GM21367 (cell line): Measurements from ENCODE around the gene NOVA2.

Experiments
- ATAC-seq: cut with Tn5 transposase; IDR thresholded peaks from one replicate; pipeline ENCODE4 v1.9.1; 2021; ENCODE audit not compliant: unreplicated experiment

NOVA2 gene

DNA sequence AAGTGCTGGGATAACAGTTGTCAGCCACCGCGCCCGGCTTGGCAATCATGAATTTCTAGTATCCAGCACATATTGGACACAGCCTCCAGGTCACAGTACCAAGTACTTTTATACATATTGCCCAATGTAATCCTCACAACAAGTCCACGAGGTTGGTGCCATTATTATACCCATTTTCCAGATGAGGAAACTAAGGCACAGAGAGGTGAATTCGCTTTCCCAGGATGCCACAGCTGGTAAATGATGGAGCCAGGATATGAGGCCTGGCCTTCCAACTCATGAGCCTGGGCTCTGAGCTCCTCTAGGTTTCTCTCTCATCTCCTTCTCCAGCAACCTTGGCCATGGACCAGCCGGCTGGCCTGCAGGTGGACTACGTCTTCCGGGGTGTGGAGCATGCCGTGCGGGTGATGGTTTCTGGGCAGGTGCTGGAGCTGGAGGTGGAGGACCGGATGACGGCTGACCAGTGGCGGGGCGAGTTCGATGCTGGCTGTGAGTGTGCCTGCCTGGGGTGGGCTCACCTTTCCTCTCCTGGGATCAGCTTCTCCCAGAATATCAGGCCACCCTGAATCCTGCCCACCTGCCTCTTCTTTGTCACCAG is 29.1 kb upstream of the NOVA2 start:
- ATAC-seq = no peak

GRCh38 chr19:46000491-46001246 is 27.0 kb upstream of the NOVA2 start:
- no peak for ATAC-seq

- no peak for ATAC-seq
Observed at GRCh38 chr19:45999653-46000121, 26.0 kb upstream of the NOVA2 start.

DNA sequence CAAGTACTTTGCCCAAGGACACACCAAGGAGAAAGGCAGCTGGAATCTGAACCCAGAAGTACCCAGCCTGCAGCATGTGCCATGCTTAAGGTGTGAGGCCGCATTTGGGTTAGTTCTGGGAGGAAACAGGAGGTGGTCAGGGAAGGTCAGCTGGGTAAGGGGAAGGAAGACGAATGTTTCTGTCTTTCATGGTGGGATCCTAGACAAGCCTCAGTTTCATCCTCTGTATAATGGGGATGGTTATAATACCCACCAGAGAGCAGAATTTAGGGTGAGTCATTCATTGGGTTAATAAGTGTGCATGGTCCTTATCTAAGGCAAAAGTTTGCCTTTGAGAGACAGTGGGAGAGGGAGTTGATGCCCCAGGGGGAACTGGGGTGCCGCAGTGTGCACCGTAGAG is 25.2 kb upstream of the NOVA2 start:
- no peak for ATAC-seq

- no peak for ATAC-seq
Observed at GRCh38 chr19:45996933-45997332, 23.3 kb upstream of the NOVA2 start.

GRCh38 chr19:45995715-45996385 is 22.2 kb upstream of the NOVA2 start:
- ATAC-seq = no peak

GRCh38 chr19:45994998-45995714 is 21.5 kb upstream of the NOVA2 start, which contains the start of gene CCDC61:
CCDC61 (plus strand) TSS chr19:45995467; CDS start chr19:46003019, 7,552 bp downstream.
- peak; percentile 90 for ATAC-seq

- ATAC-seq = peak; percentile 2
Observed at GRCh38 chr19:45994456-45994997, 20.9 kb upstream of the NOVA2 start.

DNA sequence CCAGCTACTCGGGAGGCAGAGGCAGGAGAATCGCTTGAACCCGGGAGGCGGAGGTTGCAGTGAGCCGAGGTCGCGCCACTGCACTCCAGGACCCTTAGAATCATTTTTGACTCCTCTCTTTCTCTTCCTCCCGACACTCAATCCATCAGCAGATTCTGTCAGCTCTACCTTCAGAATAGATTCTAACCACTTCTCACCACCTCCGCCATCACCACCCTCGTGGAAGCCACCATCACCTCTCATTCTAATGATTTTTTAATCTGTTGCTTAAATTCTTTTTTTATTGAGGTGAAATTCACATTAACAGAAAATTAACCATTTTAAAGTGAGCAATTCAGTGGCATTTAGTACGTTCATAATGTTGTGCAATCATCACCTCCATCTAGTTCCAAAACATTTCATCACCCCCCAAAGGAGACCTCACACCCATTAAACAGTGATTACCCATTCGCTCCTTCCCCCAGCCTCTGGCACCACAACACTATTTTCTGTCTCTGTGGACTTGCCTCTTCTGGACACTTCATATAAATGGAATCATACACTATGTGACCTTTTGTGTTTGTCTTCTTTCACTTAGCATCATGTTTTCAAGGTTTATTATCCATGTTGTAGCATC is 16.6 kb upstream of the NOVA2 start:
- no peak for ATAC-seq

- no peak for ATAC-seq
Observed at GRCh38 chr19:45985321-45985720, 11.7 kb upstream of the NOVA2 start.

- no peak for ATAC-seq
Observed at GRCh38 chr19:45981350-45981749, 7.7 kb upstream of the NOVA2 start.

DNA sequence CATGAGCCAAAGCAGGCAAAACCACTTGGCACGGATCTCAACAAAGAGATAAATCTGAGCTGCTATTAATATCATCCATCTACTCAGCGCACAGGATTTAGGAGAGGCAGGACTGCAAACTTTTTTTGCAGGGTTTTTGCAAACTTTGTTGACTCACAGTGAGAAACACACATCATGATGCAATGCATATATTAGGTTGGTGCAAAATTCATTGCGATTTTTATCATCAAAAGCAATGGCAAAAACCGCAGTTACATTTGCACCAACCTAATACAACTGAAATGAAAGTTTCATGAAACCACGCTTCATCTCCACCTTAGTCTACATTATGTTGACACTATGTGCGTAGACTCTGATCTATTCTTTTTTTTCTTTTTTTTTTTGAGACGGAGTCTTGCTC is 4.5 kb upstream of the NOVA2 start:
- no peak for ATAC-seq

DNA sequence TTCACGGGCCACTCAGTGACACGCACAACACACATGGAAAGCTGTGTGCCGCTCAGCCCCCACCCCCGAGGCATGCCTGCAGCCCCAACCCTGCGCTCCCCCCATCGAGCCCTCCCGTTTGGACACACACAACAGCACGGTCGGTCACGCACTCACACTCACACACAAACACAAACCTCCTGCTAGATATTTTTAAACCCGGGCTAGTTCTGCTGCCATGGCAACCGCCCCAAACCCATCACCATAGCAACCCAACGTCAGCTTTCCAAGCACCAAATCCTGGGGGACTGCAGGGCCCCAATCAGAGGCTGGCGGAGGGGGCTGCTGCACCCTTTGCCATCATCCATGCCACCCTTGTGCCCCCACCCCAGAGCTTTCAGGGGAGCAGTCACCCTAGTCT is 2.5 kb upstream of the NOVA2 start:
- no peak for ATAC-seq

DNA sequence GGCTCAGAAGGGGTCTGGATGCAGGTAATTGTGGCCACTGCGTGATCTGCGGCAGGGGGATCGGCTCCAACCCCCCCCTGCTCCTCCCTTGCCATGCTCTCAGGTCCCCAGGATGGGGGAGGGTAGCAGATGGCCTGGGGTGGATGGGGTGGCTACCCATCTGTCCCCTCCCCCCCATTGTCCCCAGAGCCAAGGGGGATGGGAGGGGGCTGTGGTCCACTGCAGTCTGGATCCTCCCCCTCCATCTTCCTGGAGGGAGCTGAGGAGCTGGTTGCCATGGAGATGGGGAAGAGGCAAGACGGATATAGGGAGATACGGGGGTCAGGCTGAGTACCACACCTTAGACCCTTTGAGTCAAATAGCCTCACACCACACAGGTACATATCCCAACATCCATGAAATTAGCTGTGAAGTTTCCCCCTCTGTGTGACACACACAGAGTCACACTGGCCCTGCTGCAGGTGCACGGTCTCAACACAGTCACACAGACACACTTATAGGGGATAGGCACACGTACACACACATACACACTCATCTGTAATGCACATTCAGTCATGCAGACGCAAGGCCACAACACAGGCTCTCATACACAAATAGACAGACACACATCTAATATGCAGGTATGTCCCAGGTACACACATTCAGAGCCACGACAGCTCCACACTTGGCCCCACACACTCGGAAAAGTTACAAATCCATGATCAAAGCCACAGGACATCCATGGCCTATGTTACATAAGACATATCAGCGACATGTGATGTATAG is 1.8 kb upstream of the NOVA2 start:
- no peak for ATAC-seq

- ATAC-seq = no peak
Observed at GRCh38 chr19:45972947-45973540, 621 bp downstream of the NOVA2 start.

DNA sequence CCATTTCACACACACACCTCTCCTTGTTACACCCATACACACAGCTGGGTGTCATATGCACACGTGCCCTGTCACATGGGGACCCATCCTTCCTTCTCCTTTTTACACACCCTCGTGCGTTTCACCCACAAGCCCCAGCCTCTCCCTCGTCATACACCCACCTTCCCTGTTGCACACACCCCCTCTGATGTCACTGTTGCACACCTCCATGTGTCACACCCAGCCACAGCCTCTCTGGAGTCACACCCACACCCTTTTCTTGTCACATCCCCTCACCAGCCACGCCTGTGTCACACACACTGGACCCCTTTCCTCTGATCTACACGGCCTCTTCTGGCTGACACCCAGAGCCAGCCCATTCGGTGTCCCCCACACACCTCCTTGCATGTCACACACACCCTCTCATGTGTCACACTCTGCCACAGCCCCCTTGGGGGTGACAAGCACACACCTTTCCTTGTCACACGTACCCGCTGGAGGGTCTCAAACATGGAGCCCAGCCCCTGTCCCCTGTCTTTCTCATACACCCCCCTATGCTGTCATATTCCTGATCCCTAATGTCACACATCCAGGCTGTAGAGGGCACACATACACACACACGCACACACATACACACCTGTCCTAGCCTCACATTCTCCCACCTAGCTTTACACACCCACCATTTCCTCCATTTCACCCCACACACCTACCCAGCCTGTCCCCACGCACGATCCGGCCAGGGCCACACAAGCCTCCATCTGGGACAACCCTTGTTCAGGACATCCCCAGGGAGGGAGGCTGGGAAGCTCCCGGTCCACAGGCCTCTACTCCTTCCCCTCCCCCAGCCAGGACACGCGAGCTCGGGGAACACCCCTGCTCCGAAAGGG is 1.4 kb downstream of the NOVA2 start:
- ATAC-seq = no peak

DNA sequence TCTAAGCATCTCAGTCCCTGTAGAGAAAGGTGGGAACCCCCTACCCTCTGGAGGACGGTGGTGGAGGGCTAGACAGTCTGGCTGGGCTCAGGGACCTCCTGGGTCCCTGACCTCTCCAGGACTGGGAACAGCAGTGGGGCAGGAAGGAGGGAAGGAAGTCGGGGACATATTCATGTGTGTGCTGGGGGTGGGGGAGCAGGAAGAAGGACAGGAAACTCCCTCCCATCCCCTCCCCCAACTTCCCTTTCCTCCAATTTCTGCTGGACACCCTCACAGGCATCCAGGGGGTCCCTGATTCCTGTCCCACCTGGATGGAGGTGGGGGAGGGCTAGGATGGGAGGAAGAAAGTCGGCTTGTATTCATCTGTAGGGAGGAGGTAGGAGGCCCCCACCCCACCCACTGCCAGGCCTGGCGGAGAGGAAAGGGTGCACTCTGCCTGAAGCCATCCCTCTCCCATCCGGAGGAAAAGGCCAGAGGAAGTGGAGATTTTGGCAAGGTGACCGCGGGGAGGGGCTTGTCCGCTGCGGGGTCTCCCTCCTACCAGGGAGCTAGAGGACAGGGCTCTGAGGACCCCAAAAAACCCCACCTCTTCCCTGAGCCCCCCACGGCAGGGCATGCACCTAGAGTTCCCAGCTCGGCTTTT is 2.3 kb downstream of the NOVA2 start:
- no peak for ATAC-seq

DNA sequence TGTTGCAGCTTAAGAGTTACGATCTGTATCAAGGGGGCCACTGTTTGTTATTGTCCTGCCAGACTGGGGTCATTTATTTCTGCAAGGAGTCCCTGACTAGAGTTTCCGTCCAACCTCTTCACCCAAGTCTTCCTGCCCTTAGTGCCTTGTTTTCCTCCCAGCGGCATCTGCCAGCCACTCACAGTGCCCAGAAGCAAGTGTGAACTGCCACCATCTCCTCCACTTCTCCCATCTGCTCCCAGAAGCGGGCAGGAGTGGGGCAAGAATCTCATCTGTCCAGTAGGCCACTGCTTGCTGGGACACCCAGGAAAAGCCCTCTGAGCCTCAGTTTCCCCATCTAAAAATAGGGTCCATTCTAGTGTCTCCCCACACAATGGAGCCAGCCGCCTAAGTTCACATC is 4.0 kb downstream of the NOVA2 start:
- no peak for ATAC-seq
